Measurements from ENCODE around the gene KIAA1614.
A peak's percentile ranks its signal among the peaks of the same experiment; 100 is the strongest.

KIAA1614 gene

DNA sequence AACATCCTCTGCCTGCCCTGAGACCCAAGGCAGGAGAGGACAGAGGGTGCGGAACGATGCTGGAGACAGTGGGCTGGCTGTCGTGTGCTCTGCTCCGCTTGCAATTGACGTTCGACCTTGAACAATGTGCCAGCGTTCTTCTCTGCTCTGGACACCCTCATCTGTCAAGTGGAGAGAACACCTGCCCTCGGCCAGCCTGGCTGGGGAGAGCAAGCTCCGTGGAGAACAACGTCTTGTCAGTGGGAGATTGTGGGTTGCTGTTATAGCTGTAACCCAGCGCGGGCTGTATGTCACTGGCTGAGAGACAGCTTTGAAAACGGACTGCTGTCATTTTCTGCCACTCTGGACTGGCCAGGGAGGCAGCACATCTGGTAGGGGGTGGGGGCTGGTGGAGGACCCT is 14.7 kb downstream of the KIAA1614 start:
- no peaks in the 10 kb centered on the region for H3K9me3 Mint-ChIP-seq
- no peaks in the 10 kb centered on the region for H3K36me3 Mint-ChIP-seq (ENCODE audit: low read depth)
- peaks cover 80% of the 10 kb centered on the region for H3K4me1 Mint-ChIP-seq
- peaks cover 3% of the 10 kb centered on the region for H3K27me3 Mint-ChIP-seq (ENCODE audit: low read depth, poor library complexity)
- no peak for DNase-seq
- TF ChIP-seq CTCF (IDR thresholded peaks at IDR 0.05): no peak
- no peak overlapping the region for H3K4me3 Mint-ChIP-seq
- H3K27ac Mint-ChIP-seq: no peak overlapping the region

- H3K27me3 Mint-ChIP-seq (ENCODE audit: low read depth, poor library complexity): peaks cover 3% of the 10 kb centered on the region
- peak overlapping the region; percentile 52 for H3K4me3 Mint-ChIP-seq
- H3K36me3 Mint-ChIP-seq (ENCODE audit: low read depth): no peaks in the 10 kb centered on the region
- H3K9me3 Mint-ChIP-seq: no peaks in the 10 kb centered on the region
- TF ChIP-seq CTCF (IDR thresholded peaks at IDR 0.05): no peak
- no peak overlapping the region for H3K27ac Mint-ChIP-seq
- DNase-seq: no peak
- peaks cover 75% of the 10 kb centered on the region for H3K4me1 Mint-ChIP-seq
These were observed 15.1 kb downstream of the KIAA1614 start for GRCh38 chr1:180927841-180928240.

DNA sequence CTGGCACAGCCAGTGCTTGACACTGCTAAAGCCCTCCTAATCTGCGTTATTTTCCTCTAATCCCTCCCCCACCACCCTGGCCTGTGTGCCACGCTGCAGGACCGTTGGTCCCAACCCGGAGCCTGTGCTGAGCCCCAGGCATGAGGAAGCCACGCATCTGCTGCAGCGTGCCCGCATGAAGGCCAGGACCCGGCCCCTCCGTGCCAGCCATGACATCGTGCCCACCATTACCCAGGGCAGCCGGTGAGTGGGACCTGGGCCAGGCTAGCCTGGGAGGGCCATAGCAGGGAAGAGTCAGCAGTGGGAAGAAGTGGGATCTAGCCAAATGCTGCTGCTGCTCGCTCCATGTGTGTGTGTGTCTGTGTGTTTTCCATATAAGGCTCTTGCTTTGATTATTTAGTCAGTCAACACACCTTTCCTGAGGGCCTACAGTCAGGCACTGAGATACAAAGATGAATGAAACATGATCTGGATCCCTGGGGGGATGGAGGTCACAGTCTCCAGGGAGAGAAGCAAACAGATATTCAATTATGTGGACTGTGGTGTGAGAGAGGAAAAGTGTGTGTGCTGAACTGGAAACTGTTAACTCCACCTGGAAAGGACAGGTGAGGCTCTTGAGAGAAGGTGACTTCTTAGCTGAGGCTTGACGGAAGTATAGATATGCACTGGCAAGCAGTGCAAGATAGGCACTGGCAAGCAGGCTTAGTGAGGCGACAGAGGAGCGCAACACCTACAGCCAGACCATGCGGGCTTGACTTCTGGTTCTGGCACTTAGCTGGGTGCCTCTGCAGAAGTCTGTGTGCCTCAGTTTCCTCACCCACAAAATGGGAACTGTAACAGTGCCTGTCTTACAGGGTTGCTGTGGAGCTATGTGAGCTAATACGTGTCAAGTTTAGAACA is 15.9 kb downstream of the KIAA1614 start:
- DNase-seq: no peak
- Mint-ChIP-seq H3K27me3 (ENCODE audit: low read depth, poor library complexity) (peaks cover 3% of the 10 kb centered on the region), H3K4me1 (peaks cover 68% of the 10 kb centered on the region), H3K27ac (peak overlapping the region; percentile 2), H3K9me3 (no peaks in the 10 kb centered on the region), H3K4me3 (no peak overlapping the region), H3K36me3 (ENCODE audit: low read depth) (no peaks in the 10 kb centered on the region)
- TF ChIP-seq CTCF (IDR thresholded peaks at IDR 0.05): no peak

GRCh38 chr1:180929389-180929788 is 16.7 kb downstream of the KIAA1614 start:
- Mint-ChIP-seq H3K4me1 (peaks cover 61% of the 10 kb centered on the region), H3K27me3 (ENCODE audit: low read depth, poor library complexity) (peaks cover 3% of the 10 kb centered on the region), H3K36me3 (ENCODE audit: low read depth) (peaks cover under 1% of the 10 kb centered on the region), H3K9me3 (no peaks in the 10 kb centered on the region), H3K4me3 (no peak overlapping the region), H3K27ac (no peak overlapping the region)
- no peak for TF ChIP-seq CTCF (IDR thresholded peaks at IDR 0.05)
- DNase-seq: no peak

DNA sequence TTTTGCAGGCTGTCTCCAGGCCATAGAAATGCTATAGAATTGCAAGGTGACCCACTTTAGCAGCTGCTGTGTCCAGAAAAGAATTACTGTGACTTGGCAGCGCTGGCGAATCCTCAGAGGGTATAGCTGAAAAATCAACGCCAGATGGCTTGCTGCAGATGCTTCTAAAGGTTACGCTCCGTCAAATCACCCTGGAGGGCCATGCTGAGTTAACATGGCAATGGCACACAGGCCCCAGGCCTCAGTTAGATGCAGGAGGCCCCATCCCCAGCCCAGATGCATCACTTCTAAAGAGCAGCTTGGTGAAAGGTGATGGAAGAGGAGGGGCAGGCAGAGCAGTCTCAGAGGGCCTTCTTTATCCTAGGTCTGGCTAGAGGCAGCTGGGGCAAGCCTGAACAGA is 18.0 kb downstream of the KIAA1614 start:
- no peak for DNase-seq
- H3K36me3 Mint-ChIP-seq (ENCODE audit: low read depth): peaks cover 5% of the 10 kb centered on the region
- no peak overlapping the region for H3K27ac Mint-ChIP-seq
- peaks cover 54% of the 10 kb centered on the region for H3K4me1 Mint-ChIP-seq
- H3K9me3 Mint-ChIP-seq: no peaks in the 10 kb centered on the region
- no peak for TF ChIP-seq CTCF (IDR thresholded peaks at IDR 0.05)
- H3K27me3 Mint-ChIP-seq (ENCODE audit: low read depth, poor library complexity): peaks cover 3% of the 10 kb centered on the region
- no peak overlapping the region for H3K4me3 Mint-ChIP-seq

- DNase-seq: no peak
- Mint-ChIP-seq H3K27me3 (ENCODE audit: low read depth, poor library complexity) (peaks cover 3% of the 10 kb centered on the region), H3K4me3 (no peak overlapping the region), H3K27ac (no peak overlapping the region), H3K4me1 (peaks cover 52% of the 10 kb centered on the region), H3K36me3 (ENCODE audit: low read depth) (peaks cover 5% of the 10 kb centered on the region), H3K9me3 (no peaks in the 10 kb centered on the region)
- no peak for TF ChIP-seq CTCF (IDR thresholded peaks at IDR 0.05)
These were observed 18.8 kb downstream of the KIAA1614 start for GRCh38 chr1:180931529-180931928.

Data from nephron progenitor cell (in vitro differentiated cells).